ENCODE measurements around the gene TANK. TPM values are rescaled to one million over a fixed set of nuclear protein-coding genes. Genes with fewer than 3 reads are reported as not detected.

TANK gene
- total RNA-seq, 4 donors from 2014 or later = 57.0 to 76.1 (median 69.7) TPM

- H3K4me3 ChIP-seq = peak overlapping the region in 1 of 4 donors; percentile 46
- H3K36me3 ChIP-seq = no peaks in the 10 kb centered on the region
- H3K27ac ChIP-seq (replicated peaks in 1 of 4) = no peak overlapping the region
- intact Hi-C loops (cut with DNase I) = no loop called here
- no peak for TF ChIP-seq EP300 (IDR thresholded peaks at IDR 0.05)
- no peak for TF ChIP-seq POLR2AphosphoS5 (IDR thresholded peaks at IDR 0.05)
- TF ChIP-seq POLR2A (IDR thresholded peaks at IDR 0.05; ENCODE audit: low read depth) = no peak
- TF ChIP-seq CTCF (IDR thresholded peaks at IDR 0.05) = no peak
- no peak for DNase-seq (ENCODE audit: extremely low spot score)
- no peaks in the 10 kb centered on the region for H3K9me3 ChIP-seq
- H3K27me3 ChIP-seq = peaks cover 0 to 12% (median 0%) of the 10 kb centered on the region in 4 donors
- 85% methylated on average over 5 of the region's 5 CpGs for WGBS
- no peaks in the 10 kb centered on the region for H3K4me1 ChIP-seq
Measured at GRCh38 chr2:161245261-161245553, 85.0 kb downstream of the TANK start.

GRCh38 chr2:161245671-161246070, 85.4 kb downstream of the TANK start:
- TF ChIP-seq POLR2A (IDR thresholded peaks at IDR 0.05; ENCODE audit: low read depth) = no peak
- TF ChIP-seq POLR2AphosphoS5 (IDR thresholded peaks at IDR 0.05) = no peak
- no peak for TF ChIP-seq CTCF (IDR thresholded peaks at IDR 0.05)
- TF ChIP-seq EP300 (IDR thresholded peaks at IDR 0.05) = no peak
- H3K27ac ChIP-seq (replicated peaks in 1 of 4) = no peak overlapping the region
- H3K27me3 ChIP-seq = peaks cover 0 to 12% (median 0%) of the 10 kb centered on the region in 4 donors
- no peaks in the 10 kb centered on the region for H3K4me1 ChIP-seq
- H3K4me3 ChIP-seq = no peak overlapping the region
- no peaks in the 10 kb centered on the region for H3K9me3 ChIP-seq
- 85% methylated on average over 2 of the region's 2 CpGs for WGBS
- no peaks in the 10 kb centered on the region for H3K36me3 ChIP-seq
- intact Hi-C loops (cut with DNase I) = no loop called here
- DNase-seq (ENCODE audit: extremely low spot score) = no peak

GRCh38 chr2:161246281-161246680, 86.1 kb downstream of the TANK start:
- Histone ChIP-seq H3K27me3 (peaks cover 0 to 12% (median 0%) of the 10 kb centered on the region in 4 donors), H3K4me1 (no peaks in the 10 kb centered on the region), H3K36me3 (no peaks in the 10 kb centered on the region), H3K27ac (replicated peaks in 1 of 4) (no peak overlapping the region), H3K9me3 (no peaks in the 10 kb centered on the region), H3K4me3 (no peak overlapping the region)
- no peak for DNase-seq (ENCODE audit: extremely low spot score)
- 81% methylated on average over 5 of the region's 5 CpGs for WGBS
- intact Hi-C loops (cut with DNase I) = no loop called here
- TF ChIP-seq EP300 (IDR thresholded peaks at IDR 0.05) (no peak), POLR2AphosphoS5 (IDR thresholded peaks at IDR 0.05) (no peak), CTCF (IDR thresholded peaks at IDR 0.05) (no peak), POLR2A (IDR thresholded peaks at IDR 0.05; ENCODE audit: low read depth) (no peak)

GRCh38 chr2:161250864-161251436, 90.7 kb downstream of the TANK start:
- H3K4me1 ChIP-seq = no peaks in the 10 kb centered on the region
- 16% methylated on average over 2 of the region's 2 CpGs for WGBS
- intact Hi-C loops (cut with DNase I) = no loop called here

More at GRCh38 chr2:161250864-161251436, 90.7 kb downstream of the TANK start:
- Histone ChIP-seq H3K9me3 (no peaks in the 10 kb centered on the region), H3K27me3 (peaks cover 0 to 12% (median 0%) of the 10 kb centered on the region in 4 donors), H3K27ac (replicated peaks in 1 of 4) (no peak overlapping the region), H3K36me3 (no peaks in the 10 kb centered on the region), H3K4me3 (no peak overlapping the region)
- no peak for TF ChIP-seq EP300 (IDR thresholded peaks at IDR 0.05)
- TF ChIP-seq POLR2A (IDR thresholded peaks at IDR 0.05; ENCODE audit: low read depth) = no peak
- TF ChIP-seq CTCF (IDR thresholded peaks at IDR 0.05) = peak; percentile 23 to 61 (median 45)
- TF ChIP-seq POLR2AphosphoS5 (IDR thresholded peaks at IDR 0.05) = no peak
- DNase-seq (ENCODE audit: extremely low spot score) = no peak

Data from esophagus muscularis mucosa (tissue), 4 donors.